H1 (cell line): ENCODE results near the gene PRRT1B. TPM values are rescaled to one million over a fixed set of nuclear protein-coding genes. Genes with fewer than 3 reads are reported as not detected.

Experiments used
- ASH2L ChIP-seq: fragments of 200-600, 300-600 bp; sonication (generic); IDR thresholded peaks from one replicate; pipeline ENCODE4 v1.7.1; 2017; ENCODE audit warnings: low read length
- BACH1 ChIP-seq: IDR thresholded peaks from 2 replicates; pipeline ENCODE4 v1.6.1; 2012; ENCODE audit warnings: low read length, improper control_type of control experiment
- CHD2 ChIP-seq: IDR thresholded peaks from 2 replicates; pipeline ENCODE4 v1.6.1; 2012; ENCODE audit warnings: low read length, improper control_type of control experiment
- GTF2F1 ChIP-seq: IDR thresholded peaks from 2 replicates; pipeline ENCODE4 v1.6.1; 2012; ENCODE audit warnings: low read depth, low read length, improper control_type of control experiment, borderline replicate concordance
- KDM1A ChIP-seq: fragments of 200-600, 300-600 bp; sonication (generic); IDR thresholded peaks from 2 replicates; pipeline ENCODE4 v1.7.1; 2016; ENCODE audit warnings: mild to moderate bottlenecking, low read length, borderline replicate concordance
- NANOG ChIP-seq: IDR thresholded peaks from 2 replicates; pipeline ENCODE4 v1.6.1; 2011; ENCODE audit warnings: low read length, low read depth, mild to moderate bottlenecking, inconsistent platforms; ENCODE audit not compliant: insufficient read depth, poor library complexity, severe bottlenecking
- POLR2AphosphoS5 ChIP-seq: IDR thresholded peaks from 2 replicates; pipeline ENCODE4 v1.6.1; 2011; ENCODE audit warnings: low read depth, low read length
- RXRA ChIP-seq: IDR thresholded peaks from 2 replicates; pipeline ENCODE4 v1.6.1; 2011; ENCODE audit warnings: low read depth, mild to moderate bottlenecking, low read length, moderate library complexity; ENCODE audit not compliant: insufficient read depth
- SIX5 ChIP-seq: IDR thresholded peaks from 2 replicates; pipeline ENCODE4 v1.6.1; 2011; ENCODE audit warnings: mild to moderate bottlenecking, low read depth, low read length
- polyA plus RNA-seq, 7 experiments: library from polyadenylated mRNA; depleted of rRNA in 3 of 7; stranded (reverse) in 5 of 7; unstranded in 2 of 7; fragments of >200 nt in 5 of 7; fragments of 200-250 nt in 2 of 7; gene quantifications; 1 replicate in 5 of 7; 2 replicates in 1 of 7; 4 replicates in 1 of 7; pipeline versions ENCODE4 v1.2.1 to v1.2.3, GENCODE V29; 2011 to 2013; ENCODE audit warnings: missing spikeins in 2 of 7, mixed read lengths in 2 of 7
- total RNA-seq: library from RNA; stranded (reverse); fragmentation: NEBNext Ultra II Directional; extraction: Animal tissue kit (Norgen Biotek cat#: 25700); gene quantifications from 2 replicates; pipeline ENCODE4 v1.2.1, GENCODE V29; 2021
- TF ChIP-seq, protein P1 (sequence below): IDR thresholded peaks from 2 replicates; pipeline ENCODE4 v1.6.1; 2012; ENCODE audit warnings: low read length, inconsistent platforms

The PRRT1B gene
- total and polyA plus RNA-seq, 2 of the 8 experiments (the other 6 are each of a cell fraction or from before 2014, with no cell fraction given): 0.30 to 1.2 TPM

DNA sequence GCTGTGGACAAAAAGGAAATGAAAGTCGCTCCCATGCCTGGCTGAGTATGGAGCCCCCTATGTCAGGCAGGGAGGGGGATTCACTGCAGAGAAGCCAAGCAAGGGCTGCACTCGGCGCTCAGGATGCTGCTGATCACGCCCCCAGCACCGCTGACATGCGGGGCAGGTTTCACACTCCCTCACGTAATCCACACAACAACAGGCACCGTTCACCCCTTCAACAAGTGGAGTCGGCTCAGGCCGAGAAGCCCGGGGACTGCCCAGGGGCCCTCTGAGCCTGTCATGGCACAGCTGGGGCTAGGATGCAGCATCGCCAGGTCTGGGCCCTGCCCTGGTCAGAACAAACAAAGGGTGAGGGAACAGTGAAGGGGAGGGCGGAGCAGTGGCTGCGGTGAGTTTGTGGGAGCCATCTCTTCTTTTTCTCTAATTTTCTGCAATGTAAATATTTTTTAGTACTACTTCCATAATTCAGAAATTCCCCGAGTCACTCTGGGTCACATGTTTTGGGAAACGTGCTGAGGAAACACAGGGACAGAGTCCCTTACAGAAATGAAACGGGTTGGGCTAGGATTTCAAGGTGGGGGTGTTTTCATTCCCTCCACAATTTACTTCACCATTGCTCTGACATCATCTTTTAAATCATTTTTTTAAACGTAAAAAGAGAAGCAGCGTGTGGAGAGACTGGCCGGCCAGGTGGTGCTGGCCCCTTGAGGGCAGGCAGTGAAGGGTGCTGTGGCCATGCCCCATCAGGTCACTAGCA, 49.8 kb downstream of the PRRT1B start (continued):
- TF ChIP-seq GTF2F1: no peak
- no peak for TF ChIP-seq KDM1A
- TF ChIP-seq POLR2AphosphoS5: no peak
- TF ChIP-seq CHD2: no peak
- no peak for TF ChIP-seq NANOG
- no peak for TF ChIP-seq BACH1
- TF ChIP-seq, protein P1, sequence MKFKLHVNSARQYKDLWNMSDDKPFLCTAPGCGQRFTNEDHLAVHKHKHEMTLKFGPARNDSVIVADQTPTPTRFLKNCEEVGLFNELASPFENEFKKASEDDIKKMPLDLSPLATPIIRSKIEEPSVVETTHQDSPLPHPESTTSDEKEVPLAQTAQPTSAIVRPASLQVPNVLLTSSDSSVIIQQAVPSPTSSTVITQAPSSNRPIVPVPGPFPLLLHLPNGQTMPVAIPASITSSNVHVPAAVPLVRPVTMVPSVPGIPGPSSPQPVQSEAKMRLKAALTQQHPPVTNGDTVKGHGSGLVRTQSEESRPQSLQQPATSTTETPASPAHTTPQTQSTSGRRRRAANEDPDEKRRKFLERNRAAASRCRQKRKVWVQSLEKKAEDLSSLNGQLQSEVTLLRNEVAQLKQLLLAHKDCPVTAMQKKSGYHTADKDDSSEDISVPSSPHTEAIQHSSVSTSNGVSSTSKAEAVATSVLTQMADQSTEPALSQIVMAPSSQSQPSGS: no peak
- TF ChIP-seq RXRA: no peak
- no peak for TF ChIP-seq ASH2L
- TF ChIP-seq SIX5: no peak
